ENCODE data around the gene ZACN.

Gene ZACN

GRCh38 chr17:76085731-76086366 lies 6.9 kb downstream of the ZACN start:
- Histone ChIP-seq H4K20me1 (ENCODE audit: insufficient read depth) (no peaks in the 10 kb centered on the region), H3K27ac (no peak overlapping the region), H3K79me2 (ENCODE audit: insufficient read depth, low read depth) (no peaks in the 10 kb centered on the region), H3K4me1 (ENCODE audit: low read depth, poor library complexity, severe bottlenecking) (no peaks in the 10 kb centered on the region), H3K36me3 (ENCODE audit: insufficient read depth) (no peaks in the 10 kb centered on the region), H2AFZ (ENCODE audit: low read depth) (no peak overlapping the region), H3K27me3 (ENCODE audit: insufficient read depth, low read depth) (no peaks in the 10 kb centered on the region), H3K9ac (no peak overlapping the region), H3K4me3 (IDR thresholded peaks at IDR 0.05; ENCODE audit: insufficient read depth, low read depth, low read length) (no peak overlapping the region), H3K4me2 (no peak overlapping the region)
- TF ChIP-seq CTCF (conservative IDR thresholded peaks at IDR 0.05; ENCODE audit: low read depth, low read length) = no peak

GRCh38 chr17:76086384-76086783 lies 7.4 kb downstream of the ZACN start:
- H3K4me2 ChIP-seq = no peak overlapping the region
- no peaks in the 10 kb centered on the region for H4K20me1 ChIP-seq (ENCODE audit: insufficient read depth)
- TF ChIP-seq CTCF (conservative IDR thresholded peaks at IDR 0.05; ENCODE audit: low read depth, low read length) = no peak
- no peak overlapping the region for H3K9ac ChIP-seq
- no peak overlapping the region for H2AFZ ChIP-seq (ENCODE audit: low read depth)
- no peaks in the 10 kb centered on the region for H3K79me2 ChIP-seq (ENCODE audit: insufficient read depth, low read depth)
- H3K4me1 ChIP-seq (ENCODE audit: low read depth, poor library complexity, severe bottlenecking) = no peaks in the 10 kb centered on the region
- no peaks in the 10 kb centered on the region for H3K36me3 ChIP-seq (ENCODE audit: insufficient read depth)
- no peak overlapping the region for H3K27ac ChIP-seq
- no peaks in the 10 kb centered on the region for H3K27me3 ChIP-seq (ENCODE audit: insufficient read depth, low read depth)
- no peak overlapping the region for H3K4me3 ChIP-seq (IDR thresholded peaks at IDR 0.05; ENCODE audit: insufficient read depth, low read depth, low read length)

DNA sequence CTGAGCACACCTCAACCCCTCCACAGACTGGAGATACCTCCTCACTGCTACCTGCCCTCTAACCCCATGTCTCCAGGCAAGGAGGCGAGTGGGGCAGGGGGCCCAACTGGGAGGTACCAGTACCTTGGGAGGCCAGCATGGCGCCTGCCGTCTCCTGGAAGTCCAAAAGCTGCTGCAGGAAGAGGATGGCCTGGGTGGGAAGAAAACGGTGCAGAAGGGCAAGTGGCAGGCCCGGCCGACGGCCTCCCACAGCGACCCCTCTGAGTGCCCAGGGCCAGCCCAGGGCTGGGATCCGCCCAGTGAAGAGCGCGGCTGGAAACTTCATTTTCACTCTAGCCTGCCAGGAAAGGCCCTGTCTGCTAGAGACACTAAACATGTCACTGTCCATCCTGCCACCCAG lies 8.5 kb downstream of the ZACN start:
- Histone ChIP-seq H3K36me3 (ENCODE audit: insufficient read depth) (no peaks in the 10 kb centered on the region), H3K79me2 (ENCODE audit: insufficient read depth, low read depth) (no peaks in the 10 kb centered on the region), H3K27me3 (ENCODE audit: insufficient read depth, low read depth) (no peaks in the 10 kb centered on the region), H3K9ac (no peak overlapping the region), H2AFZ (ENCODE audit: low read depth) (no peak overlapping the region), H3K4me1 (ENCODE audit: low read depth, poor library complexity, severe bottlenecking) (no peaks in the 10 kb centered on the region), H3K4me2 (no peak overlapping the region), H4K20me1 (ENCODE audit: insufficient read depth) (no peaks in the 10 kb centered on the region), H3K27ac (no peak overlapping the region), H3K4me3 (IDR thresholded peaks at IDR 0.05; ENCODE audit: insufficient read depth, low read depth, low read length) (no peak overlapping the region)
- no peak for TF ChIP-seq CTCF (conservative IDR thresholded peaks at IDR 0.05; ENCODE audit: low read depth, low read length)

DNA sequence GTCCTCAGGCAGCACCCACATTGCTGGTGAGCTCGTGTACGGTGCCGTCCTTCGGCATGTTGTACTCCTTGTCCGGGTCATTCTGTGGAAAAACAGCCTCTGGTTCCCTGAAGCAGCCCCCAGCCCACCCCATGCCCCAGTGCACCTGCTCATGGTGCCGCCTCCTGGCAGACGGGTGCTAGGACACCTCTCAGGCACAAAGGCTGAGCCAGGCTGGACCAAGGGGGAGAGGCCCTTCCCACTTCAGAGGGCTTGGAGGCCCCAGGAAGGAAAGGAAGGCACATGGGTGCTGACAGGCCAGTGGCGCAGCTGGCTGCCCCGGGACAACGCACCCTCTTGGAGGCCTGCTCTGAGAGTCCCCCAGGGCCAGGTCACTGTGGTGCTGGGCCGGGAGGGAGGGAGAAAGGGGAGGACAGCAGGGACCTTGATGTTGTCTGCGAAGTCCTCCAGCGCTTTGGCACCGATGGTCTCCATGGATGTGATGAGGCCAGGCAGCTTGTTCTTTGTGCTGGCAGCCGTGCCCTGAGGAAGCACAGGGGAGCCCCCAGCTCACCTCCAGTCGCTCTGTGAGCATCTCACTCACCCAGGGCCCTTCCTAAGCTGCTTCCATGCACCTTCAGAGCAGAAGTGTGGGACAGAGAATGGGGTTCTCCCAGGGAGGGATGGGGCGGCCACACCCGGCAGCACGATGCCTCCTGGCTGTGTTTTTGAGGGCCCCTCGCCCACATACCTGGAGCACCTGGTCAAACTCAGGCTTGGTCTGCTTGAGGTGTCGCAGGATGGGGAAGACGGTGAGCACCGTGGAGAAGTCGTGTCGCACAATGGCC lies 9.3 kb downstream of the ZACN start:
- H3K9ac ChIP-seq = no peak overlapping the region

More for the DNA sequence above, 9.3 kb downstream of the ZACN start:
- Histone ChIP-seq H3K36me3 (ENCODE audit: insufficient read depth) (no peaks in the 10 kb centered on the region), H2AFZ (ENCODE audit: low read depth) (no peak overlapping the region), H3K27ac (no peak overlapping the region), H3K27me3 (ENCODE audit: insufficient read depth, low read depth) (no peaks in the 10 kb centered on the region), H3K79me2 (ENCODE audit: insufficient read depth, low read depth) (no peaks in the 10 kb centered on the region), H4K20me1 (ENCODE audit: insufficient read depth) (no peaks in the 10 kb centered on the region), H3K4me3 (IDR thresholded peaks at IDR 0.05; ENCODE audit: insufficient read depth, low read depth, low read length) (no peak overlapping the region), H3K4me2 (no peak overlapping the region), H3K4me1 (ENCODE audit: low read depth, poor library complexity, severe bottlenecking) (no peaks in the 10 kb centered on the region)
- TF ChIP-seq CTCF (conservative IDR thresholded peaks at IDR 0.05; ENCODE audit: low read depth, low read length) = peak; percentile 25; the same call in 1 of the 2 replicates

All from KMS-11 (cell line).